Retinal pigment epithelial cell (primary cell): ENCODE measurements around the gene GJA8.

Source experiments
- DNase-seq: peaks from one replicate; pipeline ENCODE4 v3.0.0-alpha.2; 2010; ENCODE audit warnings: low read depth
- H3K4me3 ChIP-seq: 2 replicates; pipeline ENCODE4 v1.5.1; 2011; ENCODE audit warnings: mild to moderate bottlenecking, low read length, control low read depth, moderate library complexity
- CTCF ChIP-seq: conservative IDR thresholded peaks from 2 replicates; pipeline ENCODE4 v1.5.1; 2011; ENCODE audit warnings: low read depth, low read length, control low read depth, inconsistent platforms

The GJA8 gene

GRCh38 chr1:147890177-147890790, 12.3 kb upstream of the GJA8 start:
- TF ChIP-seq CTCF, result peak; percentile 91

GRCh38 chr1:147891088-147891487, 11.5 kb upstream of the GJA8 start:
- no peak overlapping the region for H3K4me3 ChIP-seq
- no peak for DNase-seq

More at GRCh38 chr1:147890177-147890790, 12.3 kb upstream of the GJA8 start:
- no peak overlapping the region for H3K4me3 ChIP-seq
- peak; percentile 27 for DNase-seq

GRCh38 chr1:147892216-147892615, 10.4 kb upstream of the GJA8 start:
- no peak for DNase-seq
- no peak for TF ChIP-seq CTCF
- H3K4me3 ChIP-seq, result no peak overlapping the region

More at GRCh38 chr1:147891088-147891487, 11.5 kb upstream of the GJA8 start:
- TF ChIP-seq CTCF, result no peak

- DNase-seq, result no peak
- H3K4me3 ChIP-seq, result no peak overlapping the region
- peak; percentile 97 for TF ChIP-seq CTCF
Observed at GRCh38 chr1:147892731-147893214, 9.8 kb upstream of the GJA8 start.

GRCh38 chr1:147895123-147895522, 7.5 kb upstream of the GJA8 start:
- H3K4me3 ChIP-seq, result no peak overlapping the region
- TF ChIP-seq CTCF, result no peak
- DNase-seq, result no peak

- no peak for DNase-seq
Observed at GRCh38 chr1:147897029-147897752, 5.4 kb upstream of the GJA8 start.

More at GRCh38 chr1:147897029-147897752, 5.4 kb upstream of the GJA8 start:
- no peak for TF ChIP-seq CTCF
- H3K4me3 ChIP-seq, result no peak overlapping the region
